GM10248 (cell line): ENCODE results near the gene ZNF41.

ENCODE experiments used
- CTCF ChIA-PET: fragments of 300-600 bp; sonication (Branson Sonifier 250); formaldehyde crosslinking; extraction: SDS; loops from one replicate; lab custom pipeline; 2021; ENCODE audit warnings: antibody characterized with exemption; lab: Yijun Ruan, JAX
- POLR2A ChIA-PET: fragments of 350-650 bp; sonication (Branson Sonifier 250); formaldehyde crosslinking; extraction: SDS; loops from one replicate; lab custom pipeline; 2020; ENCODE audit warnings: antibody characterized with exemption; lab: Yijun Ruan, JAX
- DNase-seq: peaks from one replicate; pipeline ENCODE4 v3.0.0; 2012; ENCODE audit errors: extremely low spot score
- CTCF ChIP-seq: IDR thresholded peaks from 2 replicates; pipeline ENCODE4 v1.5.1; 2012; ENCODE audit warnings: mild to moderate bottlenecking, low read depth; ENCODE audit errors: extremely low read depth, missing control alignments, control extremely low read depth

The ZNF41 gene

DNA sequence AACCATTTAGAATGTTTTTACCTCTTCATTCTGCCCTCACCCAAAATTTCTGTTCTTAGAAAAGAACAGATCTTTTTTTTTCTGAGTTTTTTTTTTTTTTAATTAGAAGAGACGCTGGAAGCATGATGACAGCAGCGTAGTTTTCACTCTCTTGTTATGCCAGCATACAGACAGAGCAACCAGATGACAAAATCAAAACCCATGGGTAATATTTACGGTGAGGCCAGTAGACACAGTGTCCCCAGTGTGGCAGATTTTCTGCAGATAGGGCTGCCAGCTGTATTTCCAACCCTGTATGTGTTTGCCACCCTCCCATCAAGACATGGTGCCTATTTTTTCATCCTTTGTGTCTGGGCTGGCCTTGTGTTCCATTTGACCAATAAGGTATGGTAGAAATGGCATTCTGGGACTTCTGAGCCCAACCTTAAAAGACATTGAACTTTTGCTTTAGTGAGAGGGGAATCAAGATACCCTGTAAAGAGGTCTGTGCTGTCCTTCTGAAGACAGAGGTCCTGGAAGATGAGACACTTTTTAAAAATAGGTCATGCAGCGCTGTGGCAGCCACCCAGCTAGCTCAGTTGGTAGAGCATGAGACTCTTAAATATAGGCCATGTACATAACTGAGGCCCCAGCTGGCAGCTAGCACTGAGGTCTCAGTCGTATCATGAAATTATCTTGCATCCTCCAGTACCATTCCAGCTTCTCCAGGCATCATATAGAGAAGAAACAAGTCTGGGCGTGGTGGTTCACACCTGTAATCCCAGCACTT lies 6.7 kb upstream of the ZNF41 start:
- ChIA-PET POLR2A (no interaction called here), CTCF (interaction anchor here (1.3 to 2.2 kb wide), 2 partner anchors 9 to 34 kb away, joined by 5 read pairs; no protein-coding TSS in a partner anchor)
- no peak for TF ChIP-seq CTCF
- DNase-seq = no peak

- ChIA-PET CTCF (interaction anchor here (1.5 kb wide), 1 partner anchor 38 kb away, joined by 4 read pairs; no protein-coding TSS in a partner anchor), POLR2A (no interaction called here)
- no peak for DNase-seq
- no peak for TF ChIP-seq CTCF
Observed at GRCh38 chrX:47484885-47485284, 1.9 kb upstream of the ZNF41 start.

GRCh38 chrX:47483306-47484268 lies 565 bp upstream of the ZNF41 start:
- DNase-seq = no peak
- ChIA-PET POLR2A (no interaction called here), CTCF (interaction anchor here (0.8 kb wide), 1 partner anchor 40 kb away, joined by 3 read pairs; no protein-coding TSS in a partner anchor)
- TF ChIP-seq CTCF = no peak

GRCh38 chrX:47482065-47482511 lies 934 bp downstream of the ZNF41 start:
- DNase-seq = no peak
- POLR2A ChIA-PET = no interaction called here
- no peak for TF ChIP-seq CTCF
- CTCF ChIA-PET = interaction anchor here (1.1 kb wide), 1 partner anchor 289 kb away, joined by 3 read pairs; no protein-coding TSS in a partner anchor

DNA sequence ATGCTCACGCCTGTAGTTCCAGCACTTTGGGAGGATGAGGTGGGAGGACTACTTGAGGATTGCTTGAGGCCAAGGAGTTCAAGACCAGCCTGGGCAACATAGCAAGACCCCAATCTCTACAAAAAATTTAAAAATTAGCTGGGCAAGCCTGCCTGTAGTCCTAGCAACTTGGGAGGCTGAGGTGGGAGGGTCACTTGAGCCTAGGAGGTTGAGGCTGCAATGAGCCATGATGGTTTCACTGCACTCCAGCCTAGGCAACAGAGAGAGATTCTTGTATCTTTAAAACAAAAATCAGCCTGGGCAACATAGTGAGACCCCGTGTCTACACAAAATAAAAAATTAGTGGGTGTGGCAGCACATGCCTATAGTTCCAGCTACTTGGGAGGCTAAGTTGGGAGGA lies 1.9 kb downstream of the ZNF41 start:
- ChIA-PET POLR2A (no interaction called here), CTCF (interaction anchor here (1.1 kb wide), 1 partner anchor 288 kb away, joined by 3 read pairs; no protein-coding TSS in a partner anchor)
- no peak for TF ChIP-seq CTCF
- no peak for DNase-seq

DNA sequence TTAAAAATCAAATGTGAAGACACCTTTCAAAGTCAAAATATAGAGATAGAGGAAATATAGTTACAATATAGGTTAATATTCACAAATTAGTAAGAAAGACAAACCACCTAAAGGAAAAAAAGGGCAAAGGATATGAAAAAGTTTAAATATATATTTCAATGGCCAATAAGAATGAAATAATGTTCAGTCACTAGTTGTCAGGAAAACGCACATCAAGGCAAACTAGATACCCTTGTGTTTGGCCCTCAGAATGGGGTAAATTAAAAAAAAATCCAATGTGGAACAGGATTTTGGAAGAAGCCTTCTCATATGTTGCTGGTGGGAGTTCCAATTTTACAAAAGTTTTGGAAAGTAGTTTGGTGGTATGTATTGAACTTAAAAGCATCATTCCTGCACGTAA lies 2.4 kb downstream of the ZNF41 start:
- no peak for TF ChIP-seq CTCF
- DNase-seq = no peak
- POLR2A ChIA-PET = no interaction called here
- CTCF ChIA-PET = no interaction called here
